Measurements from ENCODE around the gene PNPLA1. TPM values are rescaled to one million over a fixed set of nuclear protein-coding genes. Genes with fewer than 3 reads are reported as not detected.

The PNPLA1 gene
- total and polyA plus RNA-seq, 2 experiments from 2014 or later, result not detected

DNA sequence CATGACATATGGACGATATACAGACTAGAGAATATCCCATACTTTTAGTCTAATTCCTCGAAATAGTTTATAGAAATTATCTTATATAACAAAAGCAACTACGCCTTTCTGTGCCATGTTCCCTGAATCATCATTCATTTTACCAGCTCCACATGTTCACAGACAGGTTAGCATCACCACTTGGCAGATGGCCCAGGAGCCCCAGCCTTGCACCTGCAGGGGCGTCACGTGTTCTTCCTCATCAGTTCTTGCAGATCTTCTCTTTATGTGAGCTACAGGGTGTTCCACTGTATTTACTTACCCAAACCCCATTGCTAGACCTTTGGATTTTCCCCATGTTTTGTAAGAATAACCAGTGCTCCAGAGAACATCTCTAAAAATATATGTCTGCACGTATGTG is 79.4 kb downstream of the PNPLA1 start:
- no peaks in the 10 kb centered on the region for H3K9me3 ChIP-seq (ENCODE audit: low read depth)

GRCh38 chr6:36350082-36350481 is 80.2 kb downstream of the PNPLA1 start:
- TF ChIP-seq, protein P1, sequence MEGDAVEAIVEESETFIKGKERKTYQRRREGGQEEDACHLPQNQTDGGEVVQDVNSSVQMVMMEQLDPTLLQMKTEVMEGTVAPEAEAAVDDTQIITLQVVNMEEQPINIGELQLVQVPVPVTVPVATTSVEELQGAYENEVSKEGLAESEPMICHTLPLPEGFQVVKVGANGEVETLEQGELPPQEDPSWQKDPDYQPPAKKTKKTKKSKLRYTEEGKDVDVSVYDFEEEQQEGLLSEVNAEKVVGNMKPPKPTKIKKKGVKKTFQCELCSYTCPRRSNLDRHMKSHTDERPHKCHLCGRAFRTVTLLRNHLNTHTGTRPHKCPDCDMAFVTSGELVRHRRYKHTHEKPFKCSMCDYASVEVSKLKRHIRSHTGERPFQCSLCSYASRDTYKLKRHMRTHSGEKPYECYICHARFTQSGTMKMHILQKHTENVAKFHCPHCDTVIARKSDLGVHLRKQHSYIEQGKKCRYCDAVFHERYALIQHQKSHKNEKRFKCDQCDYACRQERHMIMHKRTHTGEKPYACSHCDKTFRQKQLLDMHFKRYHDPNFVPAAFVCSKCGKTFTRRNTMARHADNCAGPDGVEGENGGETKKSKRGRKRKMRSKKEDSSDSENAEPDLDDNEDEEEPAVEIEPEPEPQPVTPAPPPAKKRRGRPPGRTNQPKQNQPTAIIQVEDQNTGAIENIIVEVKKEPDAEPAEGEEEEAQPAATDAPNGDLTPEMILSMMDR (IDR thresholded peaks at IDR 0.05; ENCODE audit: low read depth, low read length), result no peak
- DNase-seq (ENCODE audit: low read depth in 1 of 2, low spot score in 1 of 2), result peak in 1 of 2 donors; percentile 30
- Histone ChIP-seq H3K27me3 (no peaks in the 10 kb centered on the region), H3K27ac (peak overlapping the region; percentile 65), H3K36me3 (no peaks in the 10 kb centered on the region), H3K4me1 (ENCODE audit: low read depth) (peaks cover 28% of the 10 kb centered on the region), H3K4me3 (no peak overlapping the region), H3K9me3 (ENCODE audit: low read depth) (no peaks in the 10 kb centered on the region)

More for the DNA sequence above, 79.4 kb downstream of the PNPLA1 start:
- TF ChIP-seq, protein P1 (IDR thresholded peaks at IDR 0.05; ENCODE audit: low read depth, low read length), result no peak
- no peak for DNase-seq (ENCODE audit: low read depth in 1 of 2, low spot score in 1 of 2)
- Histone ChIP-seq H3K27ac (no peak overlapping the region), H3K36me3 (no peaks in the 10 kb centered on the region), H3K4me3 (no peak overlapping the region), H3K27me3 (no peaks in the 10 kb centered on the region), H3K4me1 (ENCODE audit: low read depth) (peaks cover 28% of the 10 kb centered on the region)

GRCh38 chr6:36350681-36351571 is 81.1 kb downstream of the PNPLA1 start:
- DNase-seq (ENCODE audit: low read depth in 1 of 2, low spot score in 1 of 2), result peak in 1 of 2 donors; percentile 99
- no peaks in the 10 kb centered on the region for H3K27me3 ChIP-seq
- TF ChIP-seq, protein P1 (IDR thresholded peaks at IDR 0.05; ENCODE audit: low read depth, low read length), result no peak
- H3K27ac ChIP-seq, result peak overlapping the region; percentile 65
- peaks cover 23% of the 10 kb centered on the region for H3K4me1 ChIP-seq (ENCODE audit: low read depth)
- H3K4me3 ChIP-seq, result no peak overlapping the region
- no peaks in the 10 kb centered on the region for H3K36me3 ChIP-seq
- H3K9me3 ChIP-seq (ENCODE audit: low read depth), result no peaks in the 10 kb centered on the region

DNA sequence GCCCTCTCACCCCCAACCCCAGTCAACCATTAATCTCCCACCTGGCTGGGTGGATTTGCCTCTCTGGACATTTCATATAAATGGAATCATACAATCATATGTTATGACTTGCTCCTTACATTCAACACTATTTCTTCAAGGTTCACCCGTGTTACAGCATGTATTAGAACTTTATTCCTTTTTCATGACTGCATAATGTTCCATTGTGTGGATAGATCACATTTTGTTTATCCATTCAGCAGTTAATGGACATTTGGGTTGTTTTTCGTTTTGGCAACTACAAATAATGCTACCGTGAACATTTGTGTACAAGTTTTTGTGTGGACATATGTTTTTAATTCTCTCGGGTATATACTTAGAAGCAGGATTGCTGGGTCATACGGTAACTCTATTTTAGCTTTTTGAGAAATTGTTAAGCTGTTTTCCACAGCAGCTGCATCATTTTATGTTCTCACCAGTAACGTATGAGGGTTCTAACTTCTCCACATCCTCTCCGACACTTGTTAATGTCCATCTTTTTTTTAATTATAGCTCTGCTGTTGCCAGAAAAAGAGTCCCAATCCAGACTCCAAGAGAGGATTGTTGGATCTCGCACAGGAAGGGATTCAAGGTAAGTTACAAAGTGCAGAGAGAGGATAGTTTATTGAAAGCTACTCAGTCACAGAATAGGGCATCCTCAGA is 82.8 kb downstream of the PNPLA1 start:
- peaks cover 16% of the 10 kb centered on the region for H3K4me1 ChIP-seq (ENCODE audit: low read depth)
- no peaks in the 10 kb centered on the region for H3K36me3 ChIP-seq
- no peak overlapping the region for H3K4me3 ChIP-seq
- DNase-seq (ENCODE audit: low read depth in 1 of 2, low spot score in 1 of 2), result no peak
- TF ChIP-seq, protein P1 (IDR thresholded peaks at IDR 0.05; ENCODE audit: low read depth, low read length), result no peak
- no peaks in the 10 kb centered on the region for H3K27me3 ChIP-seq
- no peaks in the 10 kb centered on the region for H3K9me3 ChIP-seq (ENCODE audit: low read depth)
- no peak overlapping the region for H3K27ac ChIP-seq

- Histone ChIP-seq H3K27me3 (no peaks in the 10 kb centered on the region), H3K4me3 (no peak overlapping the region), H3K4me1 (ENCODE audit: low read depth) (peaks cover 15% of the 10 kb centered on the region), H3K27ac (no peak overlapping the region), H3K9me3 (ENCODE audit: low read depth) (no peaks in the 10 kb centered on the region), H3K36me3 (no peaks in the 10 kb centered on the region)
- TF ChIP-seq, protein P1 (IDR thresholded peaks at IDR 0.05; ENCODE audit: low read depth, low read length), result no peak
- peak in 1 of 2 donors; percentile 60 for DNase-seq (ENCODE audit: low read depth in 1 of 2, low spot score in 1 of 2)
These were observed 83.6 kb downstream of the PNPLA1 start for GRCh38 chr6:36353411-36353915.
